Raji (cell line): Measurements from ENCODE around the gene CENPU.

Experiments
- POLR2A ChIP-seq: IDR thresholded peaks from 2 replicates; pipeline ENCODE4 v1.6.1; 2011; ENCODE audit warnings: low read depth, low read length, control low read depth; ENCODE audit not compliant: insufficient read depth

The CENPU gene

DNA sequence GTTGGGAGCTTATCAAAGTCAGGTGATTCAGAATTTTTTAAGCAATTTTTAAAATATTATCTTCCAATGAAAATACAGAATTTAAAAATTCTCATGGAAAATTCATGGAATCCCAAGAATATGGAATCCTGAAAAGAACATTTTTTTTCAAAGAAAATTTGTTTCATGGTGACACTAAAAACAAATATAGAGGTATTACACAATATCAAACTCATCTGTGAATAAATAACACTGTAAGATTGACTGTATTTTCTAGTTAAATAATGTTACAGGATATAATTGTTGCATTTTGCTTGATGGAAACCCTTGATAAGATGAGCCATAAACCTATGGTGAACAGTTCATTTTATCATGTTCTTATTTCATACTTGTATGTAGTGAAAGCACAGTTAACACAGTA, 72.9 kb downstream of the CENPU start:
- no peak for TF ChIP-seq POLR2A

- no peak for TF ChIP-seq POLR2A
Measured at GRCh38 chr4:184657144-184657543, 76.8 kb downstream of the CENPU start.

DNA sequence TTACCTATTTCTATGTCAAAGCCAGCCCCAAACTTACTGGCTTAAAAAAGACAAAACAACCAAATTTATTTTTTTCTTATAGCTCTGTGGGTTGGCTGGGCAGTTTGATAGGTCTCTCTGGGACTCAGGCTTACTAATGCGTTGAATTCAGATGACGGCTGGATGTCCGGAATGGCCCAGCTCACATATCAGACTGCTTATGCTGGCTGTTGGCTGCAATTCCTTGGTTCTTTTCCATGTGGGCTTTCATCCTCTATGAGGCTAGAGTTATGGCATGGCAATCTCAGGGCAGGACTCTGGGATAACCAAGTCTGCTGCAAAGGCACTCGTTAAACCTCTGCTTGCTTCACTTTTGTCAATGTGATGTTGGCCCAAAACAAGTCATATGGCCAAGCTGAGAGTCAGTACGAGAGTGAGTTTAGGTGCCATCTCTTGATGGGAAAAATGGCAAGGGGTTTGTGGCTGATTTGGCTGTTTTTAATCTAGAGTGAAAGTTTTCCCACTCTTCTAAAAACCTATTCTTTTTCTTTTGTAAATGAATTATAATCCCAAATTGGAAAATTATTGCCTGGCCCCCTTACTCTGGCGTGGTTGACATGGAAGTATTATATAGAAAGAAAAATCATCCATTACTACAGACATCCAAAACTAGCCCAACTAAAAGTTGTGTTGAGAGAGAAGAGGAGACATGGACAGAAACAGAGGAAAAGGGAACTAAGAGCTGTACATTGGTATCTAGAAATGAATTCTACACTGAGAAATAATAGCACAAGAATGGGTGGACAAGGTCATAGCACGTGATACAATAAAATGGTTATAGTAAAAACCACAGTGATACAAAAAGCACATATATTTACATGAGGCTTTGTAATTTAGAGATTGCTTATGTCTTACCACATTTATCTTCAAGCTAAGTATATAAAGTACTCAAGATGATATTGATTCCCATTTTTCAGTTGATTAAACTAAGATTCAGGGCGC, 77.7 kb downstream of the CENPU start:
- TF ChIP-seq POLR2A, result no peak

- TF ChIP-seq POLR2A, result no peak
Measured at GRCh38 chr4:184653650-184654049, 80.2 kb downstream of the CENPU start.

DNA sequence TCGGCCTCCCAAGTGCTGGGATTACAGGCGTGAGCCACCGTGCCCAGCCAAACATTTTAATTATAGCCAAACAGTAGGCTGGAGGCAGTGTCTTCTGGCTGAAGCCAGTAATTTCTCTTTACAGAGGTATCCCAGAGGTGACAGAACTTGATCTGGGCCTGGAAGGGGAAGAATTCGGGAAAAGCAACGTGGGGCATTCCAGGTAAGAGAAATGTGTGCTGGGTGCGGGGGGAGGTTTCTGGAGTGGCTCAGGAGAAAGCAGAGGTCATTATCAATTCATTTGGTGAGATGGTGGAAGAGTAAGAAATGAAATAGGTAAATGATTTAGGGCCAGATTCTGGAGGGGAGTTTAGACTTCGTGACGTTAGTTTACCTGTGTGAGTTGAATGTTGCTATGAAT, 82.0 kb downstream of the CENPU start:
- TF ChIP-seq POLR2A, result no peak

DNA sequence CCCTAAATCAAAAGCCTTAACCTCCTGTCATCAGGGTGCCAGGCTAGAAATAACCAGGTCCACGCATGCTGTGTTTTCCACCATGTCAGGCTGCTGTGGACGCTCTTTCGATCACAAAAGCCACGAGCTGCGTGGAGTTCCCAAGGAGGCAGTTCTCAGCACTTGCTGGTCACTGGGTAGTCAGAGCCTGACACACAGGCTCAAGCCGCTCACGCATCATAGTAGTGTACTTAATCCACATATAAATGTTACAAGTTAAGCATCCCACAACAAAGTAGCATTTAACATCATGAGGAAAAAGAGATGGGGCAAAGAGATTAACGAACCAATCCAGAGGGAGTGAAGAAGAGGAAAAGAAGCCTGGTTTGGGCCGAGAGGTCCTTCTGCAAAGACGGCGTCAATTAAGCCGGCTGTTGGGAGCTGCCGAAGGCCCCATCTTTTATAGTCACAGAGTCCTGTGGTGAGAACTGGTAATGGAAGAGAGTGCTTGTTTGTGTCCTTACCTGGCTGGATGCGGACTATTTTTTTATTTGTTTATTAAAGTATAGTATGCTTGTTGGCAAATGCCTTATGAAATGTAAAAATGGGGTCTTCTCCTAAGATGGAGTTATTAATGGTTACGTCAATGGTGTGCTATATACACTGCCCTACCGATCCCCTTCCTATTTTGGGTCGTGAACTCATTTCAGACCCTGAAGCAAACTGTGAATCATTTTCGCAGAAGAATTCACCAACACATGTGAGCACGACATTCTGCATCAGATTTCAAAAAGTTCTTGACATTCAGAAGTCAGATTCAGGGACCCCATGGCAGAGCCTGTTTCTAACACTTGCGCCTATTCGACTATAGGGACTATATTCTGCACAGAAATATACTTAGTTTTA, 83.7 kb downstream of the CENPU start:
- no peak for TF ChIP-seq POLR2A

- TF ChIP-seq POLR2A, result peak; percentile 95
Measured at GRCh38 chr4:184649026-184649970, 84.6 kb downstream of the CENPU start, which contains the start of the genes CASP3 and PRIMPOL. CASP3 (minus strand) TSS chr4:184649447; CDS start chr4:184638453, 10,994 bp downstream. PRIMPOL (plus strand) TSS chr4:184649738; CDS start chr4:184657141, 7,403 bp downstream.

DNA sequence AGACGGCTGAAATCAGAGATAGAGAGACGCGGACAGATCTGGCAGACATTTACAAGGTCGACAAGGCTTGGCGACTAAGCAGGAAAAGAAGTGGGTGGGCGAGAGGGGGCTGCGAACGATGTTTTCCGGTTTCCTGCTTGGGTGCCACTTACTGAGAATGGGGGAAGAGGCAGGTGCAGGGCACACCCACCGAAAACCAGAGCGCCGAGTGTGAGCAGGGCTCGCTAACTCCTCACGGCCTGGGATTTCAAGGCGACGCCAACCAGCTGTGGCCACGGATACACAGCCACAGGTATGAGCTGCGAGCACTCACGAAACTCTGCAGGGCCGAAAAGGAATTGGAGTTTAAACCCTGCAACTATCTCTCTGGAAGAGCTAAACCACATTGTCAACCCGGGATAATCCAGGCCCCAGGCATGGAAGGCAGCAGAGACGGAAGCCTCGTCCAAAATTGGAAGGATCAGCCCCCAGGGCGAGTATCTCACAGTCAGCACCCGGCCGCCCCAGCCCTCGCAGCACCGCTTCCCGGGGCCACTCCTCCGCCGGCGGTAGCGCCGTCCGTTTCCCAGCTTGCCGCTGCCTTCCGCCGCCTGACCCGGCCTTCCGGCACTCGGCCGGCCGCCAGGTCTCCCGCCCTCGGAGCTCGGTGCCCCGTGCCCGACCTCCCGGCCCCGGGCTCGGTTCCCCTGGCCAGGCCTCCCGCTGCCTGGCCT, 85.4 kb downstream of the CENPU start:
- no peak for TF ChIP-seq POLR2A

DNA sequence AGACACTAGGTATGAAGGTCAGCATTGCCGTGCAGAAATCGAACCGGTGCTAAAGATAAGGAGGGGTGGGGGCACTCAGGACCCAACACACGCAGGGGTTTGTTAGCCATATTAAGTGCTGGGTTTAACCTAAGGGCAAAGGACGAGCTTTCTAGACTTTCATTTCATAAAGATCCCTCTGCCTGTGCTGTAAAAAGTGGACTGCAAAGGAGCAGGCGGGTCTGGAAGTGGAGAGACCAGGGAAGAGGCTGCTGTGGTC, 85.9 kb downstream of the CENPU start:
- TF ChIP-seq POLR2A, result no peak

DNA sequence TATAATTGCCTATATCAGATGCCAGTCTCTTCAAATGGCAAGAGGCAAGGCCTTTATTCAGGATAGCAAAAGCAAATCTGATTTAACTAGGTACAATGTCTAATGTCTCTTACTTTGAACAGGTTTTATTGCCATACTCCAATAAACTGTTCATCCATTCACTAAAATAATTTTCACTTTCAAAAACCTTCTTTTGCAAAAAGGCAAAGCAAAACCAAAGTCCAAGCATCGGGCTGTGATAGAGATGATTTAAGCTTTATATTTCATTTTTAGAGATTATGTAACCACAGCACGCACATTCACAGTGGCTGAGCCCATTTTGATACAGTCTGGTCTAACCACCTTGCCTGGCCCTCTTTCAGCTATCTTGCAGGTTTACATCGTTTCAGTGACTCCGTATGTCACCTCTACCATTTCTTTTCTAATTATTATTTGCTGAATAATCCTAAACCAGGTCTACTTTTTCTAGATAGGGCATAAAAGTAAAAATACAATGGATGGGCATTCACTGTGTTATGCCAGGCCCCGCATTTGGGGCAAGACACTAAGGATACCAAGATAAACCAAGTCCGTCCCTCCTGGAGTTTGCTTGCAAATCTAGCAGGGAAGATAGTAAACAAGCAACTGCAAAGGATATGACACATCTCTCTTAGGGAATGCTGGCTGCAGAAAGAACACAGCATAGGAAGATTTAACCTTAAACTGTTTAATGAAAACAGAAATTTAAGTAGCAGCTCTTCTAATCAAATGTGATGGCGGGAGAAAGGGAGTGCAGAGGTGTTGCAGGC, 86.4 kb downstream of the CENPU start:
- TF ChIP-seq POLR2A, result no peak

DNA sequence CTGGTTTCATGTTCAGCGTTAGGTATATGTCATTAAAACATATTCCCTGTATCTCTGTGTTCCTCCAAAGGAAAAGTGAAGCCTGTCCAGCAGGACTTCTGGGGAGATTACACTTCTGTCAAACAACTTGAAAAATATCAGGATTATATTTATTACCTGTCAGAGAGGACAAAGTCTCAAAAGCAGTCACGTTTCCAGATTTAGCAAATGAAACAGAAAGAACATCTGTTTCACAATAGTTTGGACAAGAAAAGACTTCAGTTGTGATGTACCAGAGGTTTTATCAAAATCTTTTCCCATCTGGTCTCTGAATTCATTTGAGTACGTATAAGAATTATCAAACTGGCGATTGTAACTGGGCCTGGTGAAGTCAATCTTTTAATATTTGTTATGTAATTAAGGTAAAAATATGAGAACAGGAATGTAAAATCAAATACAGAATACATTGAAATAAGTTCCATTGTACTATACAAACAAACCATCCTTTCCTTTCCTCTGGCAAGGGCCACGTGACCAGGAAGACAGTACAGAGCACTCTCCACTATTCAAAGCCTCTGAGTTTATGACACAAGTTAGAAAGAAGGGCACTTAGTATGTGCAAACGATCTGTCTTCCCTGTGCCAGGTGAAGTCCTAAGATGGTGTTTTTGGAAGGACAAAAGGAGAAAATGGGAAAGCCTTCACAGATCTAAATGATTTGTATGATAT, 87.8 kb downstream of the CENPU start:
- TF ChIP-seq POLR2A, result no peak

GRCh38 chr4:184644553-184645307, 89.2 kb downstream of the CENPU start:
- TF ChIP-seq POLR2A, result no peak
